Activated naive CD4-positive, alpha-beta T cell treated with anti-CD3 and anti-CD28 coated beads, Interleukin-2, amount 50 U/mL, for 24 hours (primary cell): ENCODE measurements around the gene LTBP1.

Experiments used
- H3K27ac Mint-ChIP-seq: one replicate; pipeline ENCODE4 v1.8.0; 2021; ENCODE audit warnings: mild to moderate bottlenecking, mixed read lengths
- H3K27me3 Mint-ChIP-seq: one replicate; pipeline ENCODE4 v1.8.0; 2021; ENCODE audit warnings: mixed read lengths
- H3K36me3 Mint-ChIP-seq: one replicate; pipeline ENCODE4 v1.8.0; 2021; ENCODE audit warnings: mixed read lengths
- H3K4me1 Mint-ChIP-seq: one replicate; pipeline ENCODE4 v1.8.0; 2021; ENCODE audit warnings: mixed read lengths
- H3K4me3 Mint-ChIP-seq: one replicate; pipeline ENCODE4 v1.8.0; 2021; ENCODE audit warnings: mild to moderate bottlenecking, mixed read lengths
- H3K9me3 Mint-ChIP-seq: one replicate; pipeline ENCODE4 v1.8.0; 2021; ENCODE audit warnings: mixed read lengths

Gene LTBP1

GRCh38 chr2:33131111-33131510, 184.4 kb downstream of the LTBP1 start:
- Mint-ChIP-seq H3K36me3 (no peaks in the 10 kb centered on the region), H3K27me3 (peaks cover 11% of the 10 kb centered on the region), H3K4me3 (no peak overlapping the region), H3K9me3 (no peaks in the 10 kb centered on the region), H3K27ac (no peak overlapping the region), H3K4me1 (no peaks in the 10 kb centered on the region)

GRCh38 chr2:33131749-33132148, 185.0 kb downstream of the LTBP1 start:
- no peak overlapping the region for H3K4me3 Mint-ChIP-seq
- H3K4me1 Mint-ChIP-seq, result no peaks in the 10 kb centered on the region
- H3K27ac Mint-ChIP-seq, result no peak overlapping the region
- no peaks in the 10 kb centered on the region for H3K36me3 Mint-ChIP-seq
- H3K9me3 Mint-ChIP-seq, result no peaks in the 10 kb centered on the region
- H3K27me3 Mint-ChIP-seq, result peaks cover 10% of the 10 kb centered on the region

GRCh38 chr2:33133454-33133952, 186.8 kb downstream of the LTBP1 start:
- Mint-ChIP-seq H3K4me1 (no peaks in the 10 kb centered on the region), H3K9me3 (no peaks in the 10 kb centered on the region), H3K36me3 (no peaks in the 10 kb centered on the region), H3K27ac (no peak overlapping the region), H3K4me3 (no peak overlapping the region), H3K27me3 (peaks cover 5% of the 10 kb centered on the region)

GRCh38 chr2:33134086-33134771, 187.5 kb downstream of the LTBP1 start:
- Mint-ChIP-seq H3K27me3 (peaks cover 6% of the 10 kb centered on the region), H3K27ac (no peak overlapping the region), H3K4me3 (no peak overlapping the region), H3K4me1 (no peaks in the 10 kb centered on the region), H3K9me3 (no peaks in the 10 kb centered on the region), H3K36me3 (no peaks in the 10 kb centered on the region)

GRCh38 chr2:33134791-33135560, 188.2 kb downstream of the LTBP1 start:
- H3K27me3 Mint-ChIP-seq, result peaks cover 10% of the 10 kb centered on the region
- no peaks in the 10 kb centered on the region for H3K9me3 Mint-ChIP-seq
- H3K4me3 Mint-ChIP-seq, result no peak overlapping the region
- no peaks in the 10 kb centered on the region for H3K4me1 Mint-ChIP-seq
- no peak overlapping the region for H3K27ac Mint-ChIP-seq
- H3K36me3 Mint-ChIP-seq, result no peaks in the 10 kb centered on the region

GRCh38 chr2:33135645-33136044, 188.9 kb downstream of the LTBP1 start:
- H3K27me3 Mint-ChIP-seq, result peaks cover 10% of the 10 kb centered on the region
- H3K4me1 Mint-ChIP-seq, result no peaks in the 10 kb centered on the region
- H3K4me3 Mint-ChIP-seq, result no peak overlapping the region
- H3K36me3 Mint-ChIP-seq, result no peaks in the 10 kb centered on the region
- H3K9me3 Mint-ChIP-seq, result no peaks in the 10 kb centered on the region
- H3K27ac Mint-ChIP-seq, result no peak overlapping the region

- Mint-ChIP-seq H3K4me3 (no peak overlapping the region), H3K27me3 (peaks cover 11% of the 10 kb centered on the region), H3K27ac (no peak overlapping the region), H3K4me1 (no peaks in the 10 kb centered on the region), H3K36me3 (no peaks in the 10 kb centered on the region), H3K9me3 (no peaks in the 10 kb centered on the region)
Observed at GRCh38 chr2:33136056-33136455, 189.3 kb downstream of the LTBP1 start.

- Mint-ChIP-seq H3K36me3 (no peaks in the 10 kb centered on the region), H3K9me3 (no peaks in the 10 kb centered on the region), H3K27ac (no peak overlapping the region), H3K4me3 (no peak overlapping the region), H3K4me1 (no peaks in the 10 kb centered on the region), H3K27me3 (peaks cover 12% of the 10 kb centered on the region)
Observed at GRCh38 chr2:33136566-33136965, 189.8 kb downstream of the LTBP1 start.

- Mint-ChIP-seq H3K27ac (no peak overlapping the region), H3K4me3 (no peak overlapping the region), H3K36me3 (no peaks in the 10 kb centered on the region), H3K27me3 (peaks cover 12% of the 10 kb centered on the region), H3K4me1 (no peaks in the 10 kb centered on the region), H3K9me3 (no peaks in the 10 kb centered on the region)
Observed at GRCh38 chr2:33137331-33137730, 190.6 kb downstream of the LTBP1 start.

- Mint-ChIP-seq H3K27me3 (peaks cover 14% of the 10 kb centered on the region), H3K9me3 (no peaks in the 10 kb centered on the region), H3K4me3 (no peak overlapping the region), H3K27ac (no peak overlapping the region), H3K36me3 (no peaks in the 10 kb centered on the region), H3K4me1 (no peaks in the 10 kb centered on the region)
Observed at GRCh38 chr2:33139949-33140348, 193.2 kb downstream of the LTBP1 start.

- Mint-ChIP-seq H3K9me3 (no peaks in the 10 kb centered on the region), H3K4me1 (no peaks in the 10 kb centered on the region), H3K27me3 (peaks cover 11% of the 10 kb centered on the region), H3K36me3 (no peaks in the 10 kb centered on the region), H3K4me3 (no peak overlapping the region), H3K27ac (no peak overlapping the region)
Observed at GRCh38 chr2:33141476-33141875, 194.7 kb downstream of the LTBP1 start.

GRCh38 chr2:33142810-33143209, 196.1 kb downstream of the LTBP1 start:
- H3K27me3 Mint-ChIP-seq, result peaks cover 11% of the 10 kb centered on the region
- no peaks in the 10 kb centered on the region for H3K4me1 Mint-ChIP-seq
- H3K36me3 Mint-ChIP-seq, result no peaks in the 10 kb centered on the region
- H3K4me3 Mint-ChIP-seq, result no peak overlapping the region
- H3K27ac Mint-ChIP-seq, result no peak overlapping the region
- no peaks in the 10 kb centered on the region for H3K9me3 Mint-ChIP-seq

GRCh38 chr2:33144243-33144642, 197.5 kb downstream of the LTBP1 start:
- H3K36me3 Mint-ChIP-seq, result no peaks in the 10 kb centered on the region
- no peaks in the 10 kb centered on the region for H3K9me3 Mint-ChIP-seq
- H3K27me3 Mint-ChIP-seq, result peaks cover 9% of the 10 kb centered on the region
- H3K4me1 Mint-ChIP-seq, result no peaks in the 10 kb centered on the region
- H3K27ac Mint-ChIP-seq, result no peak overlapping the region
- H3K4me3 Mint-ChIP-seq, result no peak overlapping the region

- no peaks in the 10 kb centered on the region for H3K4me1 Mint-ChIP-seq
- H3K27ac Mint-ChIP-seq, result no peak overlapping the region
- H3K4me3 Mint-ChIP-seq, result no peak overlapping the region
- peaks cover 6% of the 10 kb centered on the region for H3K27me3 Mint-ChIP-seq
- no peaks in the 10 kb centered on the region for H3K9me3 Mint-ChIP-seq
- H3K36me3 Mint-ChIP-seq, result no peaks in the 10 kb centered on the region
Observed at GRCh38 chr2:33145459-33145858, 198.7 kb downstream of the LTBP1 start.

GRCh38 chr2:33146102-33146501, 199.3 kb downstream of the LTBP1 start:
- peaks cover 5% of the 10 kb centered on the region for H3K27me3 Mint-ChIP-seq
- H3K4me1 Mint-ChIP-seq, result no peaks in the 10 kb centered on the region
- H3K36me3 Mint-ChIP-seq, result no peaks in the 10 kb centered on the region
- H3K4me3 Mint-ChIP-seq, result no peak overlapping the region
- no peaks in the 10 kb centered on the region for H3K9me3 Mint-ChIP-seq
- H3K27ac Mint-ChIP-seq, result no peak overlapping the region

GRCh38 chr2:33153008-33153407, 206.3 kb downstream of the LTBP1 start:
- Mint-ChIP-seq H3K36me3 (no peaks in the 10 kb centered on the region), H3K27ac (no peak overlapping the region), H3K27me3 (no peaks in the 10 kb centered on the region), H3K9me3 (no peaks in the 10 kb centered on the region), H3K4me1 (no peaks in the 10 kb centered on the region), H3K4me3 (no peak overlapping the region)
